Right atrium auricular region (tissue), 2 donors: ENCODE measurements around the gene SLC20A1. TPM values are rescaled to one million over a fixed set of nuclear protein-coding genes. Genes with fewer than 3 reads are reported as not detected.
A peak's percentile ranks its signal among the peaks of the same experiment; 100 is the strongest.

Experiments used
- DNase-seq: peaks from one replicate; pipeline ENCODE4 v3.0.0-alpha.2; 2019; ENCODE audit warnings: low spot score
- H3K27ac ChIP-seq, 2 donors: fragments of 200-600 bp; sonication (generic); 1 replicate in 1 of 2; 2 replicates in 1 of 2; pipeline ENCODE4 v1.5.1; 2016 to 2019
- H3K27me3 ChIP-seq, 2 donors: fragments of 200-600 bp; sonication (generic); one replicate each; pipeline versions ENCODE4 v1.5.1 to v1.6.0; 2017 to 2019
- H3K36me3 ChIP-seq: fragments of 200-600 bp; sonication (generic); one replicate; pipeline ENCODE4 v1.5.1; 2016
- H3K4me1 ChIP-seq, 2 donors: fragments of 200-600 bp; sonication (generic); one replicate each; pipeline versions ENCODE4 v1.5.1 to v1.6.0; 2017 to 2019
- H3K4me3 ChIP-seq, 2 donors: fragments of 200-600 bp; sonication (generic); 1 replicate in 1 of 2; 2 replicates in 1 of 2; pipeline ENCODE4 v1.5.1; 2017 to 2019; ENCODE audit warnings: mild to moderate bottlenecking in 1 of 2, moderate library complexity in 1 of 2
- H3K9me3 ChIP-seq, 2 donors: fragments of 200-600 bp; sonication (generic); one replicate each; pipeline ENCODE4 v1.5.1; 2019
- CTCF ChIP-seq, 2 donors: fragments of 200-600 bp; sonication (generic); IDR thresholded peaks; one replicate each; pipeline ENCODE4 v1.5.1; 2019; ENCODE audit warnings: antibody characterized with exemption in 2 of 2
- total RNA-seq, 2 donors: library from RNA; depleted of rRNA; stranded (reverse); fragments of >200 nt; gene quantifications; one replicate each; pipeline ENCODE4 v1.1.0, GENCODE V29; 2016

Gene SLC20A1
- total RNA-seq, 2 donors from 2014 or later = 16.8 to 19.7 TPM

- DNase-seq = no peak
- no peaks in the 10 kb centered on the region for H3K27me3 ChIP-seq
- no peak for TF ChIP-seq CTCF (IDR thresholded peaks at IDR 0.05)
- H3K27ac ChIP-seq = peak overlapping the region in 1 of 2 donors; percentile 61
- no peaks in the 10 kb centered on the region for H3K36me3 ChIP-seq
- H3K9me3 ChIP-seq = no peaks in the 10 kb centered on the region
- H3K4me1 ChIP-seq = peaks cover 0 to 31% of the 10 kb centered on the region in 2 donors
- H3K4me3 ChIP-seq = no peak overlapping the region
Observed at GRCh38 chr2:112641701-112642100, 4.0 kb upstream of the SLC20A1 start.

- no peak overlapping the region for H3K4me3 ChIP-seq
- no peak overlapping the region for H3K27ac ChIP-seq
- no peak for DNase-seq
- H3K27me3 ChIP-seq = no peaks in the 10 kb centered on the region
- H3K36me3 ChIP-seq = no peaks in the 10 kb centered on the region
- no peaks in the 10 kb centered on the region for H3K9me3 ChIP-seq
- peaks cover 0 to 40% of the 10 kb centered on the region in 2 donors for H3K4me1 ChIP-seq
- TF ChIP-seq CTCF (IDR thresholded peaks at IDR 0.05) = no peak
Observed at GRCh38 chr2:112642561-112642960, 3.2 kb upstream of the SLC20A1 start.

- Histone ChIP-seq H3K36me3 (peaks cover 4% of the 10 kb centered on the region), H3K9me3 (no peaks in the 10 kb centered on the region), H3K27me3 (no peaks in the 10 kb centered on the region), H3K4me1 (peaks cover 0 to 44% of the 10 kb centered on the region in 2 donors), H3K4me3 (no peak overlapping the region), H3K27ac (no peak overlapping the region)
- no peak for DNase-seq
- no peak for TF ChIP-seq CTCF (IDR thresholded peaks at IDR 0.05)
Observed at GRCh38 chr2:112642966-112643365, 2.8 kb upstream of the SLC20A1 start.

- H3K36me3 ChIP-seq = peaks cover 9% of the 10 kb centered on the region
- no peak for TF ChIP-seq CTCF (IDR thresholded peaks at IDR 0.05)
- H3K4me3 ChIP-seq = no peak overlapping the region
- H3K27ac ChIP-seq = peak overlapping the region in 1 of 2 donors; percentile 98
- no peak for DNase-seq
- H3K27me3 ChIP-seq = no peaks in the 10 kb centered on the region
- peaks cover 0 to 49% of the 10 kb centered on the region in 2 donors for H3K4me1 ChIP-seq
- H3K9me3 ChIP-seq = no peaks in the 10 kb centered on the region
Observed at GRCh38 chr2:112643488-112643887, 2.3 kb upstream of the SLC20A1 start.

GRCh38 chr2:112644155-112644932 lies 1.4 kb upstream of the SLC20A1 start:
- DNase-seq = no peak

More at GRCh38 chr2:112644155-112644932, 1.4 kb upstream of the SLC20A1 start:
- H3K9me3 ChIP-seq = no peaks in the 10 kb centered on the region
- peaks cover 0 to 57% of the 10 kb centered on the region in 2 donors for H3K4me1 ChIP-seq
- TF ChIP-seq CTCF (IDR thresholded peaks at IDR 0.05) = no peak
- peak overlapping the region; percentile 78 to 84 for H3K4me3 ChIP-seq
- H3K27me3 ChIP-seq = no peaks in the 10 kb centered on the region
- H3K36me3 ChIP-seq = peaks cover 17% of the 10 kb centered on the region
- peak overlapping the region; percentile 97 to 98 for H3K27ac ChIP-seq
